ENCODE measurements around the gene ARHGAP8.

DNA sequence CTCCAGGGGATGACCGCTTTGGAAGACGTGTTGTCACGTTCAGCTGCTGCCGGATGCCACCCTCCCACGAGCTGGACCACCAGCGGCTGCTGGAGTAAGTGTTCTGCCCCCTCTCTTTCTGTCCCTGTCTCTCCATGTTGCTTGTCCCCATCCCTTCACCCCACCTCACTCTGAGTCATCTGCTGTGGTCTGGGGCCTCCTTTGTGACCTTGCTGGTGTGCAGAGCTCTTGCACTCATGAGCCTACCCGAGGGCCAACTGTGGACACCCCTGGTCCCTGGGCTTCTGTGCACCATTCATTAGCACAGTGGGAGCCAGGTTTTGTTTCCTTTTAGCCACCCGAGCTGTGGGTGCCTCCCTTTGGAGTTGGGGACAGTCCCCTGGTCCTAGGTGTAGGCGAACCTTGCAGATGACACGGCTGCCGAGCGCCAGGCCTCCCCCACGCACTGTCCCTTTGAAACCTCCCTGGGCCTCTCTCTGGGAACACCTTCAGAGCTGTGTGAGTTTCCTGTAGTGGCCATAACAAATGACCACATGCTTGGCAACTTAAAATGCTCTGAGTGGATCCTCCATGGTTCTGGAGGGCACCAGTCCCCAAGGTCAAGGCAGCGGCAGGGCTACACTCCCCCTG, 49.8 kb downstream of the ARHGAP8 start:
- TF ChIP-seq, protein P1, sequence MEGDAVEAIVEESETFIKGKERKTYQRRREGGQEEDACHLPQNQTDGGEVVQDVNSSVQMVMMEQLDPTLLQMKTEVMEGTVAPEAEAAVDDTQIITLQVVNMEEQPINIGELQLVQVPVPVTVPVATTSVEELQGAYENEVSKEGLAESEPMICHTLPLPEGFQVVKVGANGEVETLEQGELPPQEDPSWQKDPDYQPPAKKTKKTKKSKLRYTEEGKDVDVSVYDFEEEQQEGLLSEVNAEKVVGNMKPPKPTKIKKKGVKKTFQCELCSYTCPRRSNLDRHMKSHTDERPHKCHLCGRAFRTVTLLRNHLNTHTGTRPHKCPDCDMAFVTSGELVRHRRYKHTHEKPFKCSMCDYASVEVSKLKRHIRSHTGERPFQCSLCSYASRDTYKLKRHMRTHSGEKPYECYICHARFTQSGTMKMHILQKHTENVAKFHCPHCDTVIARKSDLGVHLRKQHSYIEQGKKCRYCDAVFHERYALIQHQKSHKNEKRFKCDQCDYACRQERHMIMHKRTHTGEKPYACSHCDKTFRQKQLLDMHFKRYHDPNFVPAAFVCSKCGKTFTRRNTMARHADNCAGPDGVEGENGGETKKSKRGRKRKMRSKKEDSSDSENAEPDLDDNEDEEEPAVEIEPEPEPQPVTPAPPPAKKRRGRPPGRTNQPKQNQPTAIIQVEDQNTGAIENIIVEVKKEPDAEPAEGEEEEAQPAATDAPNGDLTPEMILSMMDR (IDR thresholded peaks at IDR 0.05; ENCODE audit: poor library complexity, severe bottlenecking) = no peak
- TF ChIP-seq, protein P2, sequence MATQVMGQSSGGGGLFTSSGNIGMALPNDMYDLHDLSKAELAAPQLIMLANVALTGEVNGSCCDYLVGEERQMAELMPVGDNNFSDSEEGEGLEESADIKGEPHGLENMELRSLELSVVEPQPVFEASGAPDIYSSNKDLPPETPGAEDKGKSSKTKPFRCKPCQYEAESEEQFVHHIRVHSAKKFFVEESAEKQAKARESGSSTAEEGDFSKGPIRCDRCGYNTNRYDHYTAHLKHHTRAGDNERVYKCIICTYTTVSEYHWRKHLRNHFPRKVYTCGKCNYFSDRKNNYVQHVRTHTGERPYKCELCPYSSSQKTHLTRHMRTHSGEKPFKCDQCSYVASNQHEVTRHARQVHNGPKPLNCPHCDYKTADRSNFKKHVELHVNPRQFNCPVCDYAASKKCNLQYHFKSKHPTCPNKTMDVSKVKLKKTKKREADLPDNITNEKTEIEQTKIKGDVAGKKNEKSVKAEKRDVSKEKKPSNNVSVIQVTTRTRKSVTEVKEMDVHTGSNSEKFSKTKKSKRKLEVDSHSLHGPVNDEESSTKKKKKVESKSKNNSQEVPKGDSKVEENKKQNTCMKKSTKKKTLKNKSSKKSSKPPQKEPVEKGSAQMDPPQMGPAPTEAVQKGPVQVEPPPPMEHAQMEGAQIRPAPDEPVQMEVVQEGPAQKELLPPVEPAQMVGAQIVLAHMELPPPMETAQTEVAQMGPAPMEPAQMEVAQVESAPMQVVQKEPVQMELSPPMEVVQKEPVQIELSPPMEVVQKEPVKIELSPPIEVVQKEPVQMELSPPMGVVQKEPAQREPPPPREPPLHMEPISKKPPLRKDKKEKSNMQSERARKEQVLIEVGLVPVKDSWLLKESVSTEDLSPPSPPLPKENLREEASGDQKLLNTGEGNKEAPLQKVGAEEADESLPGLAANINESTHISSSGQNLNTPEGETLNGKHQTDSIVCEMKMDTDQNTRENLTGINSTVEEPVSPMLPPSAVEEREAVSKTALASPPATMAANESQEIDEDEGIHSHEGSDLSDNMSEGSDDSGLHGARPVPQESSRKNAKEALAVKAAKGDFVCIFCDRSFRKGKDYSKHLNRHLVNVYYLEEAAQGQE (IDR thresholded peaks at IDR 0.05; ENCODE audit: borderline replicate concordance) = no peak

Measured in neural cell (in vitro differentiated cells).